HFF-Myc (cell line): ENCODE results near the gene JAK3.

ENCODE experiments used
- DNase-seq: peaks from one replicate; pipeline ENCODE4 v3.0.0-alpha.2; 2011; ENCODE audit warnings: low read depth; ENCODE audit errors: extremely low read depth
- H3K4me3 ChIP-seq: replicated peaks from 2 replicates; pipeline ENCODE4 v1.5.1; 2011; ENCODE audit warnings: low read depth, mild to moderate bottlenecking, control low read depth, low read length
- TF ChIP-seq, protein P1 (sequence below): IDR thresholded peaks from 2 replicates; pipeline ENCODE4 v1.5.1; 2012; ENCODE audit warnings: mild to moderate bottlenecking, low read depth, low read length, control low read depth; ENCODE audit errors: missing control alignments

The JAK3 gene

DNA sequence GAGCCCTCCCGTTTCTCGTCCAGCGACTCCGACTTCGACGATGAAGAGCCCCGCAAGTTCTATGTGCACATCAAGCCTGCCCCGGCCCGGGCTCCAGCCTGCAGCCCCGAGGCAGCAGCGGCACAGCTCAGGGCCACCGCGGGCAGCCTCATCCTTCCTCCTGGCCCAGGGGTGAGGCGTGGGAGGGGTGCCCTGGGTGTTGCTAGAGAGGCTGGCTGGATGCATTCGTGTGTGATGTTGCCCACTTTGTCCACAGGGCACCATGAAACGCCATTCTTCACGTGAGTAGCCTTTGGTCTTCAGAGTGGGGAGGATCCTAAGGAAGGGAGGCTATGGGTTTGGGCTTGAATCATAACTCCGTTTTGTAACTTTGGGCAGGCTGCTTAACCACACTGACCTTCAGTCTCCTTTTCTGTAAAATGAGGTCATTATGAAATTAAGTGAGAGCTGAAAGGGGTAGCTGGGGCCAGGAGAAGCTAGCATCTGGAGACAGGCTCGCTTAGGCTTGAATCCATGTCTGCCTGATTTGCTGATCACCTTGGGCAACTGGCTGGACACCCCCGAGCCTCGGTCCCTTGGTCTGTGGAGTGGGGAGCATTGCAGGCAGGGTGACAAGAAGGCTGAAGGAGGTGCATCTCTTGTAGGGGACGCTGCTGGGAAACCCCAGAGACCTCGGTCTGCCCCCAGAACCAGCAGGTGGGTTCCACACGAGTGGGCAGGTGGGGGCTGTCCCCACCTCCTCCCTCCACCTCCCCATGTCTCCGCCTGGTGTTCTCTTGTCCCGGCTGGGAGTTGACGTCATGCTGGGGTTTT, 71.6 kb downstream of the JAK3 start:
- DNase-seq, result no peak
- H3K4me3 ChIP-seq, result no peak overlapping the region
- TF ChIP-seq, protein P1, sequence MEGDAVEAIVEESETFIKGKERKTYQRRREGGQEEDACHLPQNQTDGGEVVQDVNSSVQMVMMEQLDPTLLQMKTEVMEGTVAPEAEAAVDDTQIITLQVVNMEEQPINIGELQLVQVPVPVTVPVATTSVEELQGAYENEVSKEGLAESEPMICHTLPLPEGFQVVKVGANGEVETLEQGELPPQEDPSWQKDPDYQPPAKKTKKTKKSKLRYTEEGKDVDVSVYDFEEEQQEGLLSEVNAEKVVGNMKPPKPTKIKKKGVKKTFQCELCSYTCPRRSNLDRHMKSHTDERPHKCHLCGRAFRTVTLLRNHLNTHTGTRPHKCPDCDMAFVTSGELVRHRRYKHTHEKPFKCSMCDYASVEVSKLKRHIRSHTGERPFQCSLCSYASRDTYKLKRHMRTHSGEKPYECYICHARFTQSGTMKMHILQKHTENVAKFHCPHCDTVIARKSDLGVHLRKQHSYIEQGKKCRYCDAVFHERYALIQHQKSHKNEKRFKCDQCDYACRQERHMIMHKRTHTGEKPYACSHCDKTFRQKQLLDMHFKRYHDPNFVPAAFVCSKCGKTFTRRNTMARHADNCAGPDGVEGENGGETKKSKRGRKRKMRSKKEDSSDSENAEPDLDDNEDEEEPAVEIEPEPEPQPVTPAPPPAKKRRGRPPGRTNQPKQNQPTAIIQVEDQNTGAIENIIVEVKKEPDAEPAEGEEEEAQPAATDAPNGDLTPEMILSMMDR, result no peak

DNA sequence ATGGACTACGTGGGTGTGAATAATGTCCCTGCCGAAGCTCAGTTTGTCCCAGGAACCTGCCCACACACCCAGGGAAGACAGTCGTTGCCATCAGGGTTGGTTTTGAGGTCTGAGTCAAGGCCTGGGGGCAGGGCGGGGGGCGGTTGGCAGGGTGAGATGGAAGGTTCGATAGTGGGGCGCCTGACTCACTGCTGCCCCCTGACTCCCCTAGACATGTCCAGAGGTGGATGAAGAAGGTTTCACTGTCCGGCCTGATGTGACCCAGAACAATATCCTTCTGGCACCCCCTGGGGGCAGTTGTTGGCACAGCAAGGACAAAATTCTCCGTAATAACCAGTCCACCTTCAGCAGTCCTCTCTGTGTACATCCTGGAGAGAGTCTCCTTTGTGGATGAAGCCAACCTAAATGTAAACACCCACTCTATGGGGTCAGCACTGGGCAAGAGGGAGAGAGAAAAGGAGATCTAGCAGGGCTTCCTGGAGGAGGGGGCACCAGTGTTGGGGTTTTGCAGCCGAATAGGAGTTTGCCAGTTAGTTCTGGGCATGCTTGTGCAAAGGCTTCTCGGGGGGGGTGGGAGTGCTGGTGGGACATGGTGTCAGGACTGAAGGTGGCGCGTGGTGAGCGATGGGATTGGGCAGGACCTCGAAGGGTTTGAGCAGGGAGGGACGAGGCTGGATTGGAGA, 72.4 kb downstream of the JAK3 start:
- TF ChIP-seq, protein P1, result peak; percentile 76
- H3K4me3 ChIP-seq, result no peak overlapping the region
- DNase-seq, result no peak
